IPS-18c (cell line): ENCODE measurements around the gene ZBTB7B.

Source experiments
- H3K4me3 ChIP-seq: 2 replicates; pipeline ENCODE4 v1.7.0; 2013; ENCODE audit warnings: low read depth, mild to moderate bottlenecking, low read length, moderate library complexity; ENCODE audit not compliant: insufficient read depth
- H3K9me3 ChIP-seq: one replicate; pipeline ENCODE4 v1.6.1; 2013; ENCODE audit warnings: mild to moderate bottlenecking, low read length, moderate library complexity; ENCODE audit not compliant: control insufficient read depth, insufficient read depth

The ZBTB7B gene

DNA sequence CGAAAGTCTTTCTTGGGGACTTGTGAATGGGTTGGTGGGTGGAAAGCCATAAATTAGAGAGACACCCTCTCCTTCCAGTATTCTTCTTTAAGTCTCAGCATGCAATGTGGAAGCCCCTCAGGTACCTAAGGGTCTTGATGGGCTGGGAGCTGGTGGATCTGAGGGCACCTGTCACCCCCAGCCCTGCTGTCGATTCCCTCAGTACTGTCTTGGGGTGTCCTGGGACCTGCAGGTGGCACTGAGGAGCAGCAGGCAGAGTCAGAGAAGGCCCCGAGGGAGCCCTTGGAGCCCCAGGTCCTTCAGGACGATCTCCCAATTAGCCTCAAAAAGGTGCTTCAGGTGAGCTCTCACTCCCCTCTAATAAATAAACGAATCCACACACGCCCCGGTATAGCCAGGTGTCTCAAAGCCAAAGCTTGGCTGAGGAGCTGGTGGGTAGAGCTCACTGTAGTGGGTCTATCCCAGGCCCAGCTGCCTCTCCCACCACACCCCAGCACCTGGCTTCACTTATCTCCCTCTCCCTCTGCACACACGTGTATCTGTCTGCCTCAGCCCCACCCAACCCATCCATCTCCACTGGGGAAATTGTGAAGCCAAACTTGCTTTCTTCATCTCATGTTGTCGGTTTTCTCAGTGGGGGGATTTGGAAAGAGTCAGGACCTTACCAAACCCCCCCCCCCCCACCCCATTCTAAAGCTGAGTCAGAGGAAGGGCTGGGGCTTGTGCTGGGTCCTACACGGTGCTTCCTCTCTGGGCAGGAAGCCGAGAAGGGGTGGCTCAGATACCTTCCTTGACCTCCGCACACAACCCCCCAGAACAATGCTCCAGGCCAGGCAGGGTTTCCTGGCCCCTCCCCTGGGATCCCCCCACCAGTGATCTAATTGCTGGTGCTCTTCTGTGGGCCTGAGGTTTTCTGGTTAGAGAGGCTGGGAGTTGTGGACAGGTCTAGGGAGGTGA is 50.1 kb downstream of the ZBTB7B start:
- Histone ChIP-seq H3K4me3 (peak overlapping the region; percentile 64), H3K9me3 (no peaks in the 10 kb centered on the region)

DNA sequence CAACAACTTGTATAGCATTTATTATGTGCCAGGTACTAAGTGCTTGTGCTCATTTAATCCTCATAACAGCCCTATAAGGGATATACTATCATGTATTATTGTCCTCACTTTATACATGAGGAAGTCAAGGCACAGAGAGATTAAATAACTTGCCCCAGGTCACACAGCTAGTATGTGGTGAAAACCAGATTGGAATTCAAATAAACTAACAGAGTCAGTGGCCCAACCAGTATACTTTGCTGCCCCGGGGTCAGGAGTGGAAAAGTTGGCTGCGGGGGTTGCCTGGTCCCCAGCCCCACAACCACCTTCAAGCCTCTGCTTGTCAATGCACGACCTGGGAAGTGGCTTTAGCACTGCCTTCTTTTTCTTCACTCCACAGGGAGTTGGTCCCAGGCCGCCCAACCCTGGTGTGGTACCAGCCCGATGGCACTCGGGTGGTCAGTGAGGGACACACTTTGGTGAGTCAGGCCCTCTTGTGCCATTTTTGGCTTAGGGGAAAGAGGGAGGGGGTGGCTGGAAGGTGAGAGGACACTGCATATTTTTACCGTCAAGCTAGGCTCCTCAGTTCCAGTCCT is 51.0 kb downstream of the ZBTB7B start:
- Histone ChIP-seq H3K9me3 (no peaks in the 10 kb centered on the region), H3K4me3 (no peak overlapping the region)

DNA sequence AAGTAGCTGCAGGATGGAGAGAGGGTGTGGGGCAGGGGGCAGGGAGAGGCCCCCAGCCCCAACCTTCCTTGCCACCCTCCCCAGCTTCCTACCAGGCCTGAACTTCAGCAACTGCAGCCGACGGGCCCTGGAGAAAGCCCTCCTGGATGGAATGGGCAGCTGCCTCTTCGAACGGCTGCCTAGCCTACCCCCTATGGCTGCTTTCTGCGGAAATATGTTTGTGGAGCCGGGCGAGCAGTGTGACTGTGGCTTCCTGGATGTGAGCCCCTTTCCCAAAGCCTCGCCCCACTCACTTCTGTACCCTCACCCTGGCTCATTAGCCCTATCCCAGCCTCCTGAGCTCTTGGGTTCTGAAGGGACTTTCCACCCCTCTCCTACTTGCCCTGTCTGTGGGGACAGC is 54.5 kb downstream of the ZBTB7B start:
- H3K9me3 ChIP-seq, result peaks cover 2% of the 10 kb centered on the region
- no peak overlapping the region for H3K4me3 ChIP-seq

DNA sequence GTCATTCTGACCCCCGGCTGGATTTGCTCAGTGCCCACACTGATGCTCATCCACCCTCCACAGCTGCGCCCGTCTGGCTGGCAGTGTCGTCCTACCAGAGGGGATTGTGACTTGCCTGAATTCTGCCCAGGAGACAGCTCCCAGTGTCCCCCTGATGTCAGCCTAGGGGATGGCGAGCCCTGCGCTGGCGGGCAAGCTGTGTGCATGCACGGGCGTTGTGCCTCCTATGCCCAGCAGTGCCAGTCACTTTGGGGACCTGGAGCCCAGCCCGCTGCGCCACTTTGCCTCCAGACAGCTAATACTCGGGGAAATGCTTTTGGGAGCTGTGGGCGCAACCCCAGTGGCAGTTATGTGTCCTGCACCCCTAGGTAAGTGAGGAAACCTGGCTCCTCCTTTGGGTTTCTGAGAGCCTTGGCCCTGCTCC is 55.2 kb downstream of the ZBTB7B start:
- no peak overlapping the region for H3K4me3 ChIP-seq
- peaks cover 2% of the 10 kb centered on the region for H3K9me3 ChIP-seq

DNA sequence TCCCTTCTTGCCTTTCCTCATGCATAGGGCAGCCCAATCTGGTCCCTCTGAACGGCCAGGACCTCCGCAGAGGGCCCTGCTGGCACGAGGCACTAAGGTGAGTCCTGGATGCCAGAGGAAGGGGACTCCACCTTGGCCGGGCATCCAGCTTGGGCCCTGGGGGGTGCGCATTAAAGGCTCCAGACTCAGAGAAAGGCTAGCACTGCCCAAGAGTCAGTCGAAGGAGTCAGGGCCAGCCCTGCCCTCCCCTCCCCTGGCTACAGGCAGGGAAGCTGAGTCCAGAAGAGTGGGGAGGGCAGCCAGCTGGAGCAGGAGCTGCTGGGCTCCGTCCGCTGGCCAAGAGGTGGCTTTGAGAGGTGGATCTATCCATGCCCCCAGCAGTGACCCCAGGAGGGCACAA is 58.1 kb downstream of the ZBTB7B start:
- Histone ChIP-seq H3K4me3 (no peak overlapping the region), H3K9me3 (peaks cover 2% of the 10 kb centered on the region)

DNA sequence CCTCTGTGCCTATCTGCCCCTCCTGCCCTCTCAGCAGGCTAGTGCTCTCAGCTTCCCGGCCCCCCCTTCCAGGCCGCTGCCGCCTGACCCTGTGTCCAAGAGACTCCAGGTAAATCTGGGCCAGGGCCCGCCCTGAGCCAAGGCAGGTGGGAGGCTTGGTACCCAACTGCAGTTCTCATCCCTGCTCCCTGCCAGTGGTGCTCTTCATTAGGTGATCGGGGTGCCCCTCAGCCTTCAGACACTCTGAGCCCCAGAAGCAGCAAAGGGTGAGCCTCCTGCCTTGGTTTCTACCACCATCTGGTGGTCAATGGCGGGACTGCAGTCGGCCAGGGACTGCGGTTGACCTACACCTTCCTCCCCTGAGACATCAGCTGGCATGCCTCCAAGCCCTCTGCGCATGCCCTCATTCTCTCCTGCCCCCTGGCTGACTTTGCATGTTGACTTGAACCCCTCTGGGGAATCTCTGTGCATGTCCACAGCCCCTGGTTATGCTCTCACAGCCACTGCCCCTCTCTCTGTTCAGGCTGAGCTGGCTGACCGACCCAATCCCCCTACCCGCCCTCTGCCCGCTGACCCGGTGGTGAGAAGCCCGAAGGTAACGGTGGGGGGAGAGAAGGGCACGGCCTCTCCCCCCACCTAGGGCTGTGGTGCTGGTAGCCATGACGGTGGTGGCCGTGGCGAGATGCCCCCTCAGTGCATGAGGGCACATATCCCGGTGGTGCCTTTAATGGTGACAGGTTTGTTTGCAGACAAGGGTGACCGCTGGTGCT is 59.0 kb downstream of the ZBTB7B start:
- peaks cover 2% of the 10 kb centered on the region for H3K9me3 ChIP-seq
- peak overlapping the region; percentile 90 for H3K4me3 ChIP-seq

DNA sequence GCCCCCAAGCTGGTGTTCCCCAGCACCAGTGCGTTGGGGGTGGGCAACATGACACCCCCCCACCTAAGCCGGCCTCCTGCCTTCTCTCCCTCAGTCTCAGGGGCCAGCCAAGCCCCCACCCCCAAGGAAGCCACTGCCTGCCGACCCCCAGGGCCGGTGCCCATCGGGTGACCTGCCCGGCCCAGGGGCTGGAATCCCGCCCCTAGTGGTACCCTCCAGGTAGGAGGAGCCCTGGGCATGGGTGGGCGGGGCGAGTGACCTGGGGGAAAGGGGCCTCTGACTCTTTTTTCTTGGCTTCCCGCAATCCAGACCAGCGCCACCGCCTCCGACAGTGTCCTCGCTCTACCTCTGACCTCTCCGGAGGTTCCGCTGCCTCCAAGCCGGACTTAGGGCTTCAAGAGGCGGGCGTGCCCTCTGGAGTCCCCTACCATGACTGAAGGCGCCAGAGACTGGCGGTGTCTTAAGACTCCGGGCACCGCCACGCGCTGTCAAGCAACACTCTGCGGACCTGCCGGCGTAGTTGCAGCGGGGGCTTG is 59.6 kb downstream of the ZBTB7B start:
- Histone ChIP-seq H3K9me3 (peaks cover 2% of the 10 kb centered on the region), H3K4me3 (peak overlapping the region; percentile 90)

DNA sequence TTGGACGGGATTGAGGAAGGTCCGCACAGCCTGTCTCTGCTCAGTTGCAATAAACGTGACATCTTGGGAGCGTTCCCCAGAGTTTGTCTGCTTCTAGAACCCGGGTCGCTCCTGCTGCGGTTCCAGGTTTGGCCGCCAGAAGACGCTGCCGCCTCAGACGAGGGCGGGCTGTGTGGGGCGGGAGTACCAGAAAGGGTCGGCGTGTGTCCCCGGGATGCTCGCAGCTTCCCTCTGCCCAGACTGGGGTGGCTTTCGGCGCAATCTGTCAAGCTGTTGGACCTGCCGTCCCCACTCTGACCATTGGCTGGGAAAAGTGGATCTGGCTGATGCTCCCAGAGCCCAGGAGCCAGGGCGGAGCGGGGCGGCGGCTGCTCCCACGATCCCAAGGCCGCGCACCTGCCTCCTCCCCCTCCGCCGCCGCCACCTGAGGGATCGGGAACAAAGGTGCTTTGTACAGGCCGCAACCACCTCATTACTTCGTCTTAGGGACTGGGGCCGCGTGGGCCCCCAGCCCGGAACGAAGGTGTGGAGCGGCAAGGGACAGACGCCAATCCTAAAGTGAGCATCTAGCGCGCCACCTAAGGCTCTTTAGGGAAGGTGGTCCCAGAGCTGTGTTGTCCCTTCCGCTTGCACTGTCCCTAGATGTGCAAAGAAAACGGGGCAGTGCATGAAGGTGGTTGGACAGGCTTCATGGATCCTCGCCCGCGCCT is 60.3 kb downstream of the ZBTB7B start:
- Histone ChIP-seq H3K9me3 (peaks cover 2% of the 10 kb centered on the region), H3K4me3 (peak overlapping the region; percentile 90)

DNA sequence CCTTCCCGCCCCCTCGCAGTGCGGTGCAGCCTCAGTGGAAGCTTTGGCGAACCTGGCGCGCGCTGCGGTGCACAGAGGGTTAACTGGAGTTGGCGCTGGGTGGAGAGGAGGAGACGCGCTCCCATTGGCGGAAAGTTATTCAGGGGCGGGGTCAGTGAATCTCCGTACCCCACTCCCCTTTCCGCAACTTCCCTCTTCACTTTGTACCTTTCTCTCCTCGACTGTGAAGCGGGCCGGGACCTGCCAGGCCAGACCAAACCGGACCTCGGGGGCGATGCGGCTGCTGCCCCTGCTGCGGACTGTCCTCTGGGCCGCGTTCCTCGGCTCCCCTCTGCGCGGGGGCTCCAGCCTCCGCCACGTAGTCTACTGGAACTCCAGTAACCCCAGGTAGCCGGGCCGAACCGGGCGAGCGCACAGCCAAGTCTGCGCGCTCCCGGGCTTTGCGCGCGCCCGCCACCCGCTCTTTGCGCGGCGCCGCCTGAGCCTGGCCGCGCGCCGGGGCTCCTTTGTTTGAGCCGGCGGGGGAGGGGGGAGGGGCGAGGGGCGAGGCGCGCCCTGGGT is 61.0 kb downstream of the ZBTB7B start, which contains the start of gene EFNA4:
TSS of gene EFNA4 (plus strand) at position 191 of the 561 bp plus-strand sequence. CDS start at position 275, 84 bp downstream.
- H3K4me3 ChIP-seq, result peak within 1 kb of the TSS; percentile 90
- H3K9me3 ChIP-seq, result peaks cover 2% of the 10 kb centered on the region

DNA sequence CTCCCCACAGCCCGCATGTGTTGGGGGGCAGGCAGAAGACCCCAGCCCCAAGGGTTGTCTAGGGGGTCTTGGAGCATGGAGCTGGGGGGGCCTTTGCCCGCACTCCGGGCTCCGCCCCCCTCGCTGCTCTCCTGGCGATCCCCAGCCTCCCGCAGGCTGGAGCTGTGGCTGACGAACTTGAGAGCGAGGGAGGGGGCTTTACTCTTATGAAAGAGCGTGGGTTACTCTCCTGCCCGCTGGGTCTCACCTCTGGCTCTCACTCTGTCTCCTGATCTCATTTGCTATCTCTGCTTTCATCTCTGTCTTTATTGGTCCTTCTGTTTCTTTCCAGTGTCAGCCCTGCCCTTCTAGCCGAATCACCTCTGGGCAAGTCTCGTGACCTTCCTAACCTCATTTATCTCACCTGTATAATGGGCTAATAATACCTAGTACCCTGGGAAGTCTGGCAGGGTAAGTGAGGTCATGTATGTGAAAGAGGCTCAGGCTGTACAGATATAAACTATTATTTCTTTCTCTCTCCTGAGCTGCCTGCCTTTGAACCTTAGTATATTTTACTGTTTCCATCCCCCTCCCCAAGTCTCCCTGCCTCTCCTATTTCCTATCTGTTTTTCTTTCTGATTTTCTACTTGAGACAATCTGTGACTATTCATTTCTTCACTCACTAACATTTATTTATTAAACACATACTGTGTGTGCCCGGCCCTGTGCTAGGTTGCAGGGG is 61.7 kb downstream of the ZBTB7B start:
- Histone ChIP-seq H3K9me3 (peaks cover 2% of the 10 kb centered on the region), H3K4me3 (peak overlapping the region; percentile 90)

DNA sequence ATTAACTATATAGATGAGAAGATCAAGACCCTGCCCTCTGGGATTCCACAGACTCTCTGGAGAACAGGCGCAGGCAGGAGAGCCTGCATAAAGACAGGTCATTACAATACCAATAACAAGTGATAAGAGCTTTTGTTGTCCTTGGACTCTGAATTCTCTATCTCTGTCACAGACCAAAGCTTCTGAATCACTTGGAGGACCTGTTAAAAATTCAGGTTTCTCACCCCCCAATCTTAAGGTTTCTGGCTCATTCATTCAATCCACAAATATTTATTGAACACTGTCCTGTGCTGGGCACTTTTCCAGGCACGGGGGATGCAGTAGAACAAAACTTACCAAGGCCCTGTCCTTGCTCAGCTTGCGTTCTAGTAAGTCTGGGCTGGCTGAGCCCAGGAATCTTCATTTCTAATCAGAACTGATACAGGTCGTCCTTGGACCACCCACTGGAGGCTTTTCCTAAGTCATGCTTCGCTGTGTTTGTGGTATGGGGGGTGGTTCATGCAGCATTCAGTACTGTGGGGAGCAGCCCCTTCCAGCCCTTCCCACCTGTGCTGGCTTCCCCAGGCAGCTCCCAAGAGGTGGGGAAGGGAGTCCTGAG is 62.3 kb downstream of the ZBTB7B start:
- H3K4me3 ChIP-seq, result no peak overlapping the region

DNA sequence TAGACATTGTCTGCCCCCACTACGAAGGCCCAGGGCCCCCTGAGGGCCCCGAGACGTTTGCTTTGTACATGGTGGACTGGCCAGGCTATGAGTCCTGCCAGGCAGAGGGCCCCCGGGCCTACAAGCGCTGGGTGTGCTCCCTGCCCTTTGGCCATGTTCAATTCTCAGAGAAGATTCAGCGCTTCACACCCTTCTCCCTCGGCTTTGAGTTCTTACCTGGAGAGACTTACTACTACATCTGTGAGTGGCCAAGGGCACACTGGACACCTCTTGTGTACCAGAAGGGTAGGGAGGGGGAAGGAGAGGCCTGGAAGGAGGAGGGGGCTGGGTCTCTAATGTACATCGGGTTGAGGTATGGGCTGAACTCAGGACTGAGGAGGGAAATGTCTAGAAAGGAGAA is 64.2 kb downstream of the ZBTB7B start:
- H3K9me3 ChIP-seq, result no peaks in the 10 kb centered on the region
- H3K4me3 ChIP-seq, result no peak overlapping the region

More for the DNA sequence above, 62.3 kb downstream of the ZBTB7B start:
- peaks cover 1% of the 10 kb centered on the region for H3K9me3 ChIP-seq
